Measurements from ENCODE around the gene ESR2. TPM values are rescaled to one million over a fixed set of nuclear protein-coding genes. Genes with fewer than 3 reads are reported as not detected.

The ESR2 gene
- total and polyA plus RNA-seq, 9 donors, result 5.1 to 26.2 (median 13.5) TPM

DNA sequence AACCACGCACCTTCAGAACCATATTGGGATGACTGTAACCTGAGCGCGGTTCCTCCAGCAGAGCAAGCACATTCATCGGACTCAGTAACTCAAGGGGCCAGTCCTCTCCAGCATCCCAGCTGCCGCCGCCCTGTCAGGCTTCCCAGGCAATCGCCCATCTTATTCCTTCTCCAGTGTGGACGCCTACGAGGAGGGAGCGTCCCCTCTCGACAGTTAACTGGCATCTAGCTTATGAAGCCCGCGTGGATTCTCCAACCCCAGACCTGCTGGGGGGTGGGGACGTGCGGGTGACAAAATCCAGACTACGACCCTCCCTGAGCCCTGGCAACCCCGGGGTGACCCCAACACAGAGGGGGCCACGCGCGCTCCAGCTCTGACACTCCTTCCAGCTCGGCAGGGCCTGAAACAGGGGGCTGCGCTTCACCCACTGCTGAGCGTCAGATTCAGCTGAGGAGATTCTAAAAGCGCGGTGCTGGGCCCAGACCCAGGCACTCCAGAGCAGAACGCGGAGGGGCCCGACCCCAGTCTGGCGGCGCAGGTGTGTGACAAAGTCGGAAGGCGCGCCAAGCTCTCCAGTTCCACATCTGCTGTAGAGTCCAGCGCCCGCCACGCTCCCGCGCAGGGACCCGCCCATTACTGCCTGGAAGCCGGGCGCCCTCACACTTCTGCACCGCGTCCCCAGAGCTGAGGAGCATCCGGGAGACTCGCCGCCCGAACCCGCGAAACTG, 43.9 kb upstream of the ESR2 start:
- Histone ChIP-seq H3K27ac (peak overlapping the region; percentile 66 to 69), H3K4me3 (peak overlapping the region; percentile 69), H3K9me3 (no peaks in the 10 kb centered on the region), H3K36me3 (no peaks in the 10 kb centered on the region), H3K27me3 (no peaks in the 10 kb centered on the region), H3K4me1 (ENCODE audit: insufficient read depth) (no peaks in the 10 kb centered on the region)
- intact Hi-C loops (cut with DNase I), result no loop called here
- DNase-seq, result peak in 1 of 5 donors; percentile 51
- 0 to 1% (median 1%) methylated on average over 45 to 49 of the region's 49 CpGs for WGBS, 3 donors
- TF ChIP-seq EP300 (IDR thresholded peaks at IDR 0.05), result no peak
- TF ChIP-seq POLR2A (IDR thresholded peaks at IDR 0.05), result no peak
- TF ChIP-seq, protein P1, sequence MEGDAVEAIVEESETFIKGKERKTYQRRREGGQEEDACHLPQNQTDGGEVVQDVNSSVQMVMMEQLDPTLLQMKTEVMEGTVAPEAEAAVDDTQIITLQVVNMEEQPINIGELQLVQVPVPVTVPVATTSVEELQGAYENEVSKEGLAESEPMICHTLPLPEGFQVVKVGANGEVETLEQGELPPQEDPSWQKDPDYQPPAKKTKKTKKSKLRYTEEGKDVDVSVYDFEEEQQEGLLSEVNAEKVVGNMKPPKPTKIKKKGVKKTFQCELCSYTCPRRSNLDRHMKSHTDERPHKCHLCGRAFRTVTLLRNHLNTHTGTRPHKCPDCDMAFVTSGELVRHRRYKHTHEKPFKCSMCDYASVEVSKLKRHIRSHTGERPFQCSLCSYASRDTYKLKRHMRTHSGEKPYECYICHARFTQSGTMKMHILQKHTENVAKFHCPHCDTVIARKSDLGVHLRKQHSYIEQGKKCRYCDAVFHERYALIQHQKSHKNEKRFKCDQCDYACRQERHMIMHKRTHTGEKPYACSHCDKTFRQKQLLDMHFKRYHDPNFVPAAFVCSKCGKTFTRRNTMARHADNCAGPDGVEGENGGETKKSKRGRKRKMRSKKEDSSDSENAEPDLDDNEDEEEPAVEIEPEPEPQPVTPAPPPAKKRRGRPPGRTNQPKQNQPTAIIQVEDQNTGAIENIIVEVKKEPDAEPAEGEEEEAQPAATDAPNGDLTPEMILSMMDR (IDR thresholded peaks at IDR 0.05), result no peak

DNA sequence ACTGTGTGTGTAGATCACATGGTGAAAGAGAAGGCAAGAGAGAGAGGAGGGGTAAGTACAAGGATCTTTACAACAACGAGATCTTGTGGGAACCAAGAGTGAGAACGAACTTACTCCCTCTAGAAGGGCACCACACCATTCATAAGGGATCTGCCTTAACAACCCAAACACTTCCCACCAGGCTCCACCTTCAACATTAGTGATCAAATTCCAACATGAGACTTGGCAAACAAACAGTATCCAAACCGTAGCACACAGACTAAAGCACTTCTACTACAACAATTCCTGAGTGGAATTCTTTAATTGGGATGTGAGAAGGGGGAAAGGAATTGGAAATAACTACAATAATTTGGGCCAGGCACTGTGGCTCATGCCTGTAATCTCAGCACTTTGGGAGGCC, 35.0 kb upstream of the ESR2 start:
- WGBS, 3 donors, result 80 to 82% (median 81%) methylated on average over 3 of the region's 3 CpGs
- no peak for DNase-seq
- H3K27me3 ChIP-seq, result no peaks in the 10 kb centered on the region
- intact Hi-C loops (cut with DNase I), result no loop called here
- no peak overlapping the region for H3K4me3 ChIP-seq
- no peaks in the 10 kb centered on the region for H3K9me3 ChIP-seq
- no peak overlapping the region for H3K27ac ChIP-seq
- TF ChIP-seq, protein P1 (IDR thresholded peaks at IDR 0.05), result no peak
- no peak for TF ChIP-seq EP300 (IDR thresholded peaks at IDR 0.05)
- no peak for TF ChIP-seq POLR2A (IDR thresholded peaks at IDR 0.05)
- no peaks in the 10 kb centered on the region for H3K4me1 ChIP-seq (ENCODE audit: insufficient read depth)
- H3K36me3 ChIP-seq, result no peaks in the 10 kb centered on the region

DNA sequence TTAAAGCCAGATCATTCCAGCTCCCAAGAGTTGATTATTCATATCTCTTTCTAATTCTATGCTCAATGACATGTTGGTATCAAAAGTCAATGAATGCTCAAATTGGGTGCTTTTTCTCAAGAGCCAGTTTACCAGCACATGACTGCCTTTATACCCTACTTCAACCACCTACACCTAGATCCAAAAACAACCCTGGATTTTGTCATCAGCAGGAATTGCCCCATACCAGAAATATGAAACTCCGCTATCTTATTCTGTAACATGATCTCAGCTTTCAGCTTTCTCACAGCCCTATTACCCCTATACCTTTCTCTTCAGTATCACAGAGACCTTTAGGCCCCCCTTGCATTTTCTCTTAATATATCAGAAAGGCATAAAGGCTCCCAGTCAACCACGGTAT, 32.3 kb upstream of the ESR2 start:
- no peak for DNase-seq
- H3K9me3 ChIP-seq, result no peaks in the 10 kb centered on the region
- H3K36me3 ChIP-seq, result no peaks in the 10 kb centered on the region
- H3K27ac ChIP-seq, result no peak overlapping the region
- WGBS, 3 donors, result 87 to 93% (median 93%) methylated on average over 2 of the region's 2 CpGs
- no peaks in the 10 kb centered on the region for H3K27me3 ChIP-seq
- no peak overlapping the region for H3K4me3 ChIP-seq
- intact Hi-C loops (cut with DNase I), result no loop called here
- TF ChIP-seq EP300 (IDR thresholded peaks at IDR 0.05) (no peak), POLR2A (IDR thresholded peaks at IDR 0.05) (no peak)
- TF ChIP-seq, protein P1 (IDR thresholded peaks at IDR 0.05), result no peak
- no peaks in the 10 kb centered on the region for H3K4me1 ChIP-seq (ENCODE audit: insufficient read depth)

DNA sequence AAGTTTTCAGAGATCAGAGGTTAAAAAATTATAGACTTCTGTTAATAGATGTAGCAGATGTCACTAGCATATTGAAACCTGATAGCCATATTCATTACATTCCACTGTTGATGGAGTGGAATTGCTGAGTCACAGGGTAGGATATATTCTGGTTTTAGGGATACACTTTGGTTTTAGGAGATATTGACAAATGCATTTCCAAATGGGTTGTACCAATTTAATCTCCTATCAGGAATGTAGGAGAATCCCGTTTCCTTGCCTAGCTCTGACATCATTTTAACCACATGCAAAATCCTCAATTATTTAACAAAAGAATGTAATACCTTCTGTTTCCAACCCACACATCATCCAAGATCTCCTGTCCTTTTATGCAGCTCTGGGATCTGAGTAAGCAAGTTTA, 30.7 kb upstream of the ESR2 start:
- Histone ChIP-seq H3K27ac (no peak overlapping the region), H3K4me3 (no peak overlapping the region), H3K27me3 (no peaks in the 10 kb centered on the region), H3K36me3 (no peaks in the 10 kb centered on the region), H3K4me1 (ENCODE audit: insufficient read depth) (no peaks in the 10 kb centered on the region), H3K9me3 (no peaks in the 10 kb centered on the region)
- no peak for DNase-seq
- intact Hi-C loops (cut with DNase I), result no loop called here
- WGBS, 3 donors, result 24 to 46% (median 32%) methylated on average over 1 of the region's 1 CpG
- TF ChIP-seq EP300 (IDR thresholded peaks at IDR 0.05) (no peak), POLR2A (IDR thresholded peaks at IDR 0.05) (no peak)
- TF ChIP-seq, protein P1 (IDR thresholded peaks at IDR 0.05), result no peak
